SK-N-MC (cell line): ENCODE results near the gene DCDC2C.

Experiments used
- EZH2 ChIP-seq: fragments of 200-600 bp; sonication (generic); IDR thresholded peaks from one replicate; pipeline ENCODE4 v1.6.1; 2017; ENCODE audit warnings: antibody characterized with exemption
- POLR2AphosphoS5 ChIP-seq: IDR thresholded peaks from 2 replicates; pipeline ENCODE4 v1.6.1; 2012; ENCODE audit warnings: mild to moderate bottlenecking, low read depth, low read length, borderline replicate concordance

GRCh38 chr2:3703757-3704355 lies 481 bp downstream of the DCDC2C start:
- TF ChIP-seq EZH2 (no peak), POLR2AphosphoS5 (no peak)
